Panc1 (cell line): Measurements from ENCODE around the gene LTB4R2. TPM values are rescaled to one million over a fixed set of nuclear protein-coding genes. Genes with fewer than 3 reads are reported as not detected.

Experiments
- ATAC-seq: fragments of 200-7000 bp; cut with Tn5 transposase; 2 replicates; pipeline ENCODE4 v1.9.1; 2020; ENCODE audit warnings: mild to moderate bottlenecking, moderate library complexity
- BruUV-seq: library from RNA; stranded (reverse); fragments of 400-500 nt; replicated peaks from 2 replicates; lab custom pipeline; 2021; lab: Mats Ljungman, UMichigan
- CTCF ChIA-PET: fragments of 300-600 bp; sonication (Branson Sonifier 250); formaldehyde crosslinking; loops from one replicate; lab custom pipeline; 2022; ENCODE audit warnings: antibody characterized with exemption; lab: Charles Lee
- POLR2A ChIA-PET: fragments of 300-600 bp; sonication (Branson Sonifier 250); formaldehyde crosslinking; loops from one replicate; lab custom pipeline; 2022; ENCODE audit warnings: antibody characterized with exemption; lab: Charles Lee
- DNase-seq: peaks from one replicate; pipeline ENCODE4 v3.0.0-alpha.2; 2010; ENCODE audit warnings: low read depth, low spot score
- H3K27ac ChIP-seq: 2 replicates; pipeline ENCODE4 v1.5.1; 2011; ENCODE audit warnings: mild to moderate bottlenecking, low read length, inconsistent platforms
- H3K27me3 ChIP-seq: fragments of 200-500 bp; sonication (Bioruptor generic); 2 replicates; pipeline ENCODE4 v1.6.0; 2014; ENCODE audit warnings: low read length, inconsistent platforms; ENCODE audit not compliant: control insufficient read depth, insufficient read depth
- H3K36me3 ChIP-seq: fragments of 200-500 bp; sonication (Bioruptor generic); 2 replicates; pipeline ENCODE4 v1.5.1; 2014; ENCODE audit warnings: inconsistent platforms, mild to moderate bottlenecking, low read length, moderate library complexity; ENCODE audit not compliant: control insufficient read depth, insufficient read depth
- H3K4me1 ChIP-seq: 2 replicates; pipeline ENCODE4 v1.5.1; 2011; ENCODE audit warnings: inconsistent platforms, mild to moderate bottlenecking, low read length, moderate library complexity; ENCODE audit not compliant: control insufficient read depth, insufficient read depth
- H3K4me3 ChIP-seq, 2 experiments: 2 replicates each; pipeline ENCODE4 v1.5.1; 2011 to 2012; ENCODE audit warnings: low read depth in 2 of 2, low read length in 2 of 2, mild to moderate bottlenecking in 2 of 2, inconsistent platforms in 1 of 2, moderate library complexity in 1 of 2
- H3K9me3 ChIP-seq: fragments of 200-500 bp; sonication (Bioruptor generic); 2 replicates; pipeline ENCODE4 v1.5.1; 2014; ENCODE audit warnings: low read depth, mild to moderate bottlenecking, inconsistent platforms, low read length, moderate library complexity; ENCODE audit not compliant: control insufficient read depth, insufficient read depth
- POLR2AphosphoS5 ChIP-seq: IDR thresholded peaks from 2 replicates; pipeline ENCODE4 v1.6.1; 2012; ENCODE audit warnings: mild to moderate bottlenecking, low read depth, low read length, moderate library complexity
- REST ChIP-seq, 2 experiments: IDR thresholded peaks; 2 replicates each; pipeline ENCODE4 v1.6.1; 2011 to 2012; ENCODE audit warnings: low read depth in 2 of 2, control low read depth in 1 of 2, low read length in 1 of 2, mild to moderate bottlenecking in 1 of 2, moderate library complexity in 1 of 2; ENCODE audit not compliant: insufficient read depth in 1 of 2
- SIN3A ChIP-seq: IDR thresholded peaks from 2 replicates; pipeline ENCODE4 v1.6.1; 2012; ENCODE audit warnings: low read depth, mild to moderate bottlenecking, low read length, moderate library complexity, borderline replicate concordance; ENCODE audit not compliant: insufficient read depth
- in situ Hi-C: cut with HindIII; loops from 2 replicates; pipeline ENCODE4 v1.10.0; 2016; ENCODE audit warnings: low sequenced_read_pairs, low pct_unique_long_range_greater_than_20kb
- intact Hi-C: fragments of 100-400 bp; cut with micrococcal nuclease; formaldehyde crosslinking; loops from one replicate; pipeline ENCODE4 v1.10.0; 2022; ENCODE audit not compliant: unreplicated experiment
- total RNA-seq: library from RNA; stranded (reverse); gene quantifications from one replicate; pipeline ENCODE4 v1.2.1, GENCODE V29; 2021; ENCODE audit not compliant: unreplicated experiment
- TF ChIP-seq, protein P1 (sequence below): fragments of 450-650 bp; IDR thresholded peaks from 2 replicates; pipeline ENCODE4 v1.5.1; 2017; ENCODE audit warnings: mild to moderate bottlenecking

The LTB4R2 gene
- total RNA-seq, 1 experiment from 2014 or later: 6.9 TPM

- H3K4me3 ChIP-seq: no peak overlapping the region
- peak; percentile 68 for ATAC-seq
- no peaks in the 10 kb centered on the region for H3K9me3 ChIP-seq
- BruUV-seq: no TSS peak
- DNase-seq: peak; percentile 61
- H3K27ac ChIP-seq: no peak overlapping the region
- POLR2A ChIA-PET: no interaction called here
- no peaks in the 10 kb centered on the region for H3K27me3 ChIP-seq
- CTCF ChIA-PET: interaction anchor here (0.7 to 1.9 kb wide), 2 partner anchors 30 to 54 kb away, joined by 3 to 8 read pairs; partner anchors contain the start of gene TINF2
- intact Hi-C loops: loop anchor here (1.0 kb wide), 1 partner anchor 53 kb away; no protein-coding TSS in a partner anchor
- in situ Hi-C loops: no loop called here
- TF ChIP-seq POLR2AphosphoS5: no peak
- TF ChIP-seq, protein P1, sequence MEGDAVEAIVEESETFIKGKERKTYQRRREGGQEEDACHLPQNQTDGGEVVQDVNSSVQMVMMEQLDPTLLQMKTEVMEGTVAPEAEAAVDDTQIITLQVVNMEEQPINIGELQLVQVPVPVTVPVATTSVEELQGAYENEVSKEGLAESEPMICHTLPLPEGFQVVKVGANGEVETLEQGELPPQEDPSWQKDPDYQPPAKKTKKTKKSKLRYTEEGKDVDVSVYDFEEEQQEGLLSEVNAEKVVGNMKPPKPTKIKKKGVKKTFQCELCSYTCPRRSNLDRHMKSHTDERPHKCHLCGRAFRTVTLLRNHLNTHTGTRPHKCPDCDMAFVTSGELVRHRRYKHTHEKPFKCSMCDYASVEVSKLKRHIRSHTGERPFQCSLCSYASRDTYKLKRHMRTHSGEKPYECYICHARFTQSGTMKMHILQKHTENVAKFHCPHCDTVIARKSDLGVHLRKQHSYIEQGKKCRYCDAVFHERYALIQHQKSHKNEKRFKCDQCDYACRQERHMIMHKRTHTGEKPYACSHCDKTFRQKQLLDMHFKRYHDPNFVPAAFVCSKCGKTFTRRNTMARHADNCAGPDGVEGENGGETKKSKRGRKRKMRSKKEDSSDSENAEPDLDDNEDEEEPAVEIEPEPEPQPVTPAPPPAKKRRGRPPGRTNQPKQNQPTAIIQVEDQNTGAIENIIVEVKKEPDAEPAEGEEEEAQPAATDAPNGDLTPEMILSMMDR: peak; percentile 69
- peaks cover 7% of the 10 kb centered on the region; the same call in 1 of the 2 replicates for H3K4me1 ChIP-seq
- H3K36me3 ChIP-seq: peaks cover 7% of the 10 kb centered on the region; the same call in 1 of the 2 replicates
Observed at GRCh38 chr14:24296341-24297157, 13.4 kb upstream of the LTB4R2 start.

- H3K9me3 ChIP-seq: no peaks in the 10 kb centered on the region
- intact Hi-C loops: loop anchor here (1.0 kb wide), 1 partner anchor 54 kb away; no protein-coding TSS in a partner anchor
- H3K27me3 ChIP-seq: no peaks in the 10 kb centered on the region
- POLR2A ChIA-PET: interaction anchor here (1.1 kb wide), 1 partner anchor 55 kb away, joined by 6 read pairs; the partner anchor contains the start of gene TINF2
- no peak overlapping the region for H3K27ac ChIP-seq
- BruUV-seq: no TSS peak
- DNase-seq: no peak
- H3K4me1 ChIP-seq: peaks cover 7% of the 10 kb centered on the region; the same call in 1 of the 2 replicates
- no peak for TF ChIP-seq REST (IDR thresholded peaks at IDR 0.05; ENCODE audit: insufficient read depth in 1 of 2, low read depth in 2 of 2, low read length in 1 of 2)
- TF ChIP-seq, protein P1: peak; percentile 53
- TF ChIP-seq POLR2AphosphoS5: no peak
- TF ChIP-seq SIN3A: no peak
- no peak overlapping the region for H3K4me3 ChIP-seq
- peak; percentile 40; the same call in 1 of the 2 replicates for ATAC-seq
- in situ Hi-C loops: no loop called here
- CTCF ChIA-PET: interaction anchor here (0.5 to 1.9 kb wide), 4 partner anchors 31 to 1344 kb away, joined by 3 to 8 read pairs (median 4); partner anchors contain the start of gene TINF2
- peaks cover 7% of the 10 kb centered on the region; the same call in 1 of the 2 replicates for H3K36me3 ChIP-seq
Observed at GRCh38 chr14:24297190-24297964, 12.6 kb upstream of the LTB4R2 start.
